H54 (cell line): ENCODE results near the gene IFT172.
"Not testable (repeated sequence)": the region's sequence is repeated elsewhere in the genome, so short reads cannot be mapped to it uniquely, and the experiment has no call there.

Experiments
- DNase-seq: peaks from one replicate; pipeline ENCODE4 v3.0.0; 2011; ENCODE audit warnings: low spot score, mixed read lengths; ENCODE audit not compliant: insufficient read length
- FAIRE-seq: peaks from 3 replicates; lab custom pipeline; 2011; peaks lifted over from hg19 to GRCh38; lab: Jason Lieb, UNC
- POLR2A ChIP-seq: IDR thresholded peaks from 2 replicates; pipeline ENCODE4 v1.6.1; 2011; ENCODE audit warnings: low read depth, mild to moderate bottlenecking, low read length

The IFT172 gene, protein sequence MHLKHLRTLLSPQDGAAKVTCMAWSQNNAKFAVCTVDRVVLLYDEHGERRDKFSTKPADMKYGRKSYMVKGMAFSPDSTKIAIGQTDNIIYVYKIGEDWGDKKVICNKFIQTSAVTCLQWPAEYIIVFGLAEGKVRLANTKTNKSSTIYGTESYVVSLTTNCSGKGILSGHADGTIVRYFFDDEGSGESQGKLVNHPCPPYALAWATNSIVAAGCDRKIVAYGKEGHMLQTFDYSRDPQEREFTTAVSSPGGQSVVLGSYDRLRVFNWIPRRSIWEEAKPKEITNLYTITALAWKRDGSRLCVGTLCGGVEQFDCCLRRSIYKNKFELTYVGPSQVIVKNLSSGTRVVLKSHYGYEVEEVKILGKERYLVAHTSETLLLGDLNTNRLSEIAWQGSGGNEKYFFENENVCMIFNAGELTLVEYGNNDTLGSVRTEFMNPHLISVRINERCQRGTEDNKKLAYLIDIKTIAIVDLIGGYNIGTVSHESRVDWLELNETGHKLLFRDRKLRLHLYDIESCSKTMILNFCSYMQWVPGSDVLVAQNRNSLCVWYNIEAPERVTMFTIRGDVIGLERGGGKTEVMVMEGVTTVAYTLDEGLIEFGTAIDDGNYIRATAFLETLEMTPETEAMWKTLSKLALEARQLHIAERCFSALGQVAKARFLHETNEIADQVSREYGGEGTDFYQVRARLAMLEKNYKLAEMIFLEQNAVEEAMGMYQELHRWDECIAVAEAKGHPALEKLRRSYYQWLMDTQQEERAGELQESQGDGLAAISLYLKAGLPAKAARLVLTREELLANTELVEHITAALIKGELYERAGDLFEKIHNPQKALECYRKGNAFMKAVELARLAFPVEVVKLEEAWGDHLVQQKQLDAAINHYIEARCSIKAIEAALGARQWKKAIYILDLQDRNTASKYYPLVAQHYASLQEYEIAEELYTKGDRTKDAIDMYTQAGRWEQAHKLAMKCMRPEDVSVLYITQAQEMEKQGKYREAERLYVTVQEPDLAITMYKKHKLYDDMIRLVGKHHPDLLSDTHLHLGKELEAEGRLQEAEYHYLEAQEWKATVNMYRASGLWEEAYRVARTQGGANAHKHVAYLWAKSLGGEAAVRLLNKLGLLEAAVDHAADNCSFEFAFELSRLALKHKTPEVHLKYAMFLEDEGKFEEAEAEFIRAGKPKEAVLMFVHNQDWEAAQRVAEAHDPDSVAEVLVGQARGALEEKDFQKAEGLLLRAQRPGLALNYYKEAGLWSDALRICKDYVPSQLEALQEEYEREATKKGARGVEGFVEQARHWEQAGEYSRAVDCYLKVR (N-terminal part only)

DNA sequence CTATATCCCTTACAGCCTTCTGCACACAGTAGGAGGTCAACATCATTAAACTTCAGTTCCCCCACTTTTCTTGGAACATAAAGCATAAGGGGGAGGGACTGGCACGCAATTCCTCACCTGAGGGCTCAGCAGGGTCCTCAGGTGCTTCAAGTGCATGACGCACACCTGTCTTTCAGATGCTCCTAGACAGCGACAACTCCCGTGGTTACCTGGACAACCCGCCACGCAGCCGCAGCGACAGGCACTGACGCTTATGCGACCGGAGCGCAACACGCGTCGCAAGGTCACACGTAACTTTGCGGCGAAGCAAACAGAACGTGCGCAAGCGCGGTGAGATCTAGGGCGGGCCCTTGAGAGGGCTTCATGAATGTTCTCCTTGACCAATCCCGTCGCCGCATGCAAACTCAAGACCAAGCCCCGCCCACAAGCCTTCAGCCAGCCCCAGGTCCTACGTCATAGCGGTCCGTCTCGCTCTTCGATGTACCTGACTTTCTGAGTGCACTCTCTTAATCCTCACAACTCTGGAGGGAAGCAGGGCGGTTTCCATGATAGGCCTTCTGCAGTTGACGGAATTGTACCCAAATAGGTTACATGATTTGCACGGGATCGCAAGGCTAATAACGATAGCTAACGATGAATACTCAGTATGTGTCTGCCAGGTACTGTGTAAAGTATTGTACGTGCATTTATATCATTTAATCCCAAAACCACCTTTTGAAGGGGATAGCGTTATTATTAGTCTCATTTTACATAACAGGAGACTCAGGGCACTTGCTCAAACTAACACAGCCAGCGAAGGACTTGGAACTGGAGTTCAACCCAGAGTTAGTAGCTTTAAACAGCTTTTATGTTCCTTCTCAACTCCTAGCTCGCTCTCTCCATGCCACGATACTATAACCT is at the start of gene IFT172:
Gene IFT172 (minus strand): TSS at position 246 of the 900 bp plus-strand sequence. CDS start 90 bp downstream, at position 156.
- peak; percentile 72 for TF ChIP-seq POLR2A
- FAIRE-seq (peak; percentile 96), DNase-seq (peak; percentile 95)

DNA sequence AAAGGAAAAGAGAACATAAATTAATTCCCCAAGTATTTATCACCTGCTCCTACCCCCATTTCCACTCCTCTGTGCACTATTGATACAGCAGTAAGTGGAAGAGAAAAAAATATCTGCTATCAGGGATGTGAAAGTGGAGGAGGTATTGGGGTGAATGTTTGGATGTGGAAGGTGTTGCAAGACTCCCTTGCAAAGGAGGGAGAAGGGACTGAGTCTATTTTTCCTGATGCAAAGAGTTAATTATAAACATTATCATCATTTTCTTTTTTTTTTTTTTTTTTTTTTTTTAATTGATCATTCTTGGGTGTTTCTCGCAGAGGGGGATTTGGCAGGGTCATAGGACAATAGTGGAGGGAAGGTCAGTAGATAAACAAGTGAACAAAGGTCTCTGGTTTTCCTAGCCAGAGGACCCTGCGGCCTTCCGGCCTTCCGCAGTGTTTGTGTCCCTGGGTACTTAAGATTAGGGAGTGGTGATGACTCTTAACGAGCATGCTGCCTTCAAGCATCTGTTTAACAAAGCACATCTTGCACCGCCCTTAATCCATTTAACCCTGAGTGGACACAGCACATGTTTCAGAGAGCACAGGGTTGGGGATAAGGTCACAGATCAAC is 49.4 kb upstream of the IFT172 start:
- DNase-seq, FAIRE-seq: not testable (repeated sequence)

DNA sequence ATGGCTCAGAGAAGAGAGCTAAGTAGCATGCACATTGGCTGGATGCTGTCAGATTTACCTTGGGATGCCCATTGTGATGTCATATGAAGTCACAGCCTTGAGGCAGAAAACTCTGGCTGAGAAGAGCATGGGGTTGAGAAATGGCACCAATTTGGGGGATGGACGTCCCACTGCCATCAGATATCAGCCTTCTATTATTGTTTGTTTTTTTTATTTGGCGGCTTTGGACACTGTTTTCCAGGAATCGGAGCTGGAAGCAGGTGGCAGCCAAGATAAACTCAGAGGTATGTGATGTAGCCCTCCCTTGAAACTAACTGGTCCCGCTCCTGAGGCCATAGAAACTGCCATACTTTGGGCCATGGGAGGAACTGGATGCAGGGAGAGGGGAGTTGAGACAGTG is 47.7 kb upstream of the IFT172 start:
- FAIRE-seq: no peak

DNA sequence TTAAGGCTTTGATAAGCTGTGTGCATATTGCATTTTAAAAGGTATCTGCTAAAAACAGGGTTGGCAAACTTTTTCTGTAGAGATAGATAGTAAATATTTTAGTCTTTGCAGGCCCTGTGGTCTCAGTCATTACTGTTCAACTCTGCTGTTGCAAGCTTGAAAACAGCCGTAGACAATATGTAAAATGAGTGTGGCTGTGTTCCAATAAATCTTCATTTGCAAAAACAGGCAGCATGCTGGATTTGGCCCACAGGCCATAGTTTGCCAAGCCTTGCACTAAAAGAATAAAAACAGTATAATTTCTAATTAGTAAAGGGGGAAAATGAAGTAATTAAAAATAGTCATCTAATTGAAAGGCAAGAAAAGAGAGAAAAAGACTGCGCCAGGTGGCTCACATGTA is 42.4 kb upstream of the IFT172 start:
- TF ChIP-seq POLR2A: no peak
- DNase-seq (no peak), FAIRE-seq (no peak)

More for the DNA sequence above, 47.7 kb upstream of the IFT172 start:
- TF ChIP-seq POLR2A: no peak
- no peak for DNase-seq

DNA sequence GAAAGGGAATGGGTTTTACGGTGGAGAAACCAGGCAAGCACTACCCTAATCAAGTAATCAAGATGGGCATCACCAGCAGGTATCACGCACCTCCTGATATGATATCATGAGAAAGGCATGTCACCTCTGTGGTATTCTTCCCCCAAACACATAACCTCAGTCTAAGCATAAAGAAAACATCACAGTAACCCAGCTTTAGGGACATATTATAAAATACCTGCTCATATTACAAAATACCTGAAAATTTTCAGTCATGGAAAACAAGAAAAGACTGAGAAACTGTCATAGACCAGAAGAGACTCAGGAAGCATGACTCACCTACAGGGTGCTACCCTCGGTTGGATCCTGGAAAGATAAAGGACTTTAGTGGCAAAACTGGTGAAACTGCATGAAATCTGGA is 37.6 kb upstream of the IFT172 start:
- TF ChIP-seq POLR2A: no peak
- DNase-seq: no peak
- FAIRE-seq: peak; percentile 60

DNA sequence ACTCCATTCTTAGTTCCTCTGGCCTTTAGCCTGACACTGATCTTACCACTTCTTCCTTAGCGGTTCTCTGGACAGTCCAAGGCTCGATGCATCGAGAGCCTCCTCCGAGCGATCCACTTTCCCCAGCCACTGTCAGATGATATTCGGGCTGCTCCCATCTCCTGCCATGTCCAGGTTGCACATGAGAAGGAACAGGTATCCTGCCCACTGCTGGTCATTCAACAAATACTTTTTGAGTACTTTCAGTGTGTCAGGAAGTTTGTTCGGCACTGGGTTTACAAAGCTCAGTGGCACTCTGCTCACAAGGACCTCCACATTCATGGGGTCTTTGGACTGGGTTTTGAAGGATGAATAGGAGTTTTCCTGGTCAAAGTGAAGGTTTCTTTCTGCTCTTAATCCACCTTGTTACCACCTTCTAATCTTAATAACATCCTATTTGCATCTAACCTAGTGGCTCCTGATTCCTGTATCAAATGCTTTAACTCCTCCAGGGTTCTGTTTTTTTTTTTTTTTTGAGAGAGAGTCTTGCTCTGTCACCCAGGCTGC is 32.9 kb upstream of the IFT172 start:
- DNase-seq (no peak), FAIRE-seq (no peak)
- TF ChIP-seq POLR2A: no peak

DNA sequence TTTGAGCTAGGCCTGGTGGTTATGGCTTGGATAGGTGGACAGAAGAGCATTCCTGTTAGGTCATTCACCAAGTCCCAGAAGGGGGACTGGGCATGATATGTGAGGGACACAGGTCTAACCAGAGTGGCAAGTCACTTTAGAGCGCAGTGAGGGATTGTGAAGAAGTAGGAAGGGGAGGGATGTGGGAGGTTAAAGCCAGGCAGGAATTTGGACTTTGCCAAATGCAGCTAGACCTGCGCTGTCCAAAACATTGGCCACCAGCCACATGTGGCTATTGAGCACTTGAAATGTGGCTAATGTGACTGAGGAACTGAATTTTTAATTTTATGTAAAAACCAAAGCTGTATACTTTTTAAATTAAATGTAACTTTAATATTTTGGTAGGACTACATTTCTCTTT is 30.8 kb upstream of the IFT172 start:
- no peak for TF ChIP-seq POLR2A
- FAIRE-seq (no peak), DNase-seq (no peak)

DNA sequence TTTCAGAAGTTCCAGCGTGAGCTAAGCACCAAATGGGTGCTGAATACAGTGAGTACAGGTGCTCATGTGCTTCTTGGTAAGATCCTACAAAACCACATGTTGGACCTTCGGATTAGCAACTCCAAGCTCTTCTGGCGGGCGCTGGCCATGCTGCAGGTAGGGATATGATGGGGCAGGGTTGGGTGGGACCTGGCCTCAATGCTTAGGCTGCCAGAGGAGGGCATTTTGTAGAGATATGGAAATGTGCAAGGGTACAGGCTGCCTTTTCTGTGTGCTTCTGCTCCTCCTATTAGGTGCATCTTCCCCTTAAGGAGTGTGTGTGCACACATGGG is 29.2 kb upstream of the IFT172 start:
- TF ChIP-seq POLR2A: no peak
- FAIRE-seq (no peak), DNase-seq (no peak)

DNA sequence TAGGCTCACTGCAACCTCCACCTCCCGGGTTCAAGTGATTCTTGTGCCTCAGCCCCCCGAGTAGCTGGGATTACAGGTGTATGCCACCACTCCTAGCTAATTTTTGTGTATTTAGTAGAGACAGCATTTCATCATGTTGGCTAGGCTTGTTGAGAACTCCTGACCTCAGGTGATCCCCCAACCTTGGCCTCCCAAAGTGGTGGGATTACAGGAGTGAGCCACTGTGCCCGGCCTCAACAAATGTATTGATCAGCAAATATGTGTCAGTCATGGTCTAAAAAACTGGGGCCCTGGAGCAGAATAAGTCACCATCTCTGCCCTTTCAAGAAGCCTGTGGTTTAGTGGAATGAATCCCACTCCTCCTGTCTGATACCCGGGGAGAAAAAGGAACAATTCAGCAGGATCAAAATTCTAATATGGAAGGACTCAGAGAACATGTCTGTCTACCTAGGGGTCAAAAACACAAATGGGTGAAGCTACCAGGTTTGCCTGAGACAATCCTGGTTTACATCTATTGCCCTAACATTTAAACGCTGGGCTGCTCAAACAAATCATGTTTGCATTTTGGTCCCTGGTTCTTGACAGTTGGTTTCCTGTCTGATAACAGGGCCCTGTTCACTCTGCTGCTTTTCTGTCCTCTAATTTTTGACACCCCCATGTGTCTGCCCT is 28.7 kb upstream of the IFT172 start:
- no peak for FAIRE-seq
- no peak for DNase-seq
- no peak for TF ChIP-seq POLR2A

DNA sequence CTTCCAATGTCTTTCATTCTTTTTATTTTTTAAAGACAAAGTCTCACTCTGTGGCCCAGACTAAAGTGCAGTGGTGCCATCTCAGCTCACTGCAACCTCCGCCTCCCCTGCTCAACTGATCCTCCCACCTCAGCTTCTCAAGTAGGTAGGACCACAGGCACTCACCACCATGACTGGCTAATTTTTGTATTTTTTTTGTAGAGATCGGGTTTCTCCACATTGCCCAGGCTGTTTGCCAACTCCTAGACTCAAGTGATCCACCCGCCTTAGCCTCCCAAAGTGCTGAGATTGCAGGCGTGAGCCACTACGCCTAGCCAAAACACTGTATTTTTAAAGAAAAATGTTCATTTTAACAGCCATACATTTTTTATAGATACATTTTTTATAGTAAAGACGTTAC is 19.8 kb upstream of the IFT172 start:
- FAIRE-seq (no peak), DNase-seq (no peak)
- TF ChIP-seq POLR2A: no peak

DNA sequence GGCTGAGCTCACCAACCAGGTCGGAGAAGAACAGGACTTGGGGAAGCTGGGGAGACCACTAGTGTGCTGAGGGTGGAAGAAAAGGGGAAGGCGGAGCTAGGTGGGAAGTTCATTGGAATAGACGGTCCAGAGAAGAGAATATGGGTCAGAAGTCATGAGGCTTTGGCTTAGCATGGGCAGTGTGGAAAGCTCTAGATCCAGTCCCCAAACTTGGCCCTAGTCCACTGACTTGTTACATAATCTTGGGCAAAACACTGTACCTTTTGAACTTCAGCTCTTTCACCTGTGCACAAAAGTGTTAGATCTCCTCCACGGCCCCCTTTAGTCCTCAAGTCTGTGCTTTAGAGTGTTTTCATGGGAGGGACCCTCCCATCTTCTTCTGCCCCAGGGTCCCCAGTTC is 17.8 kb upstream of the IFT172 start:
- no peak for TF ChIP-seq POLR2A
- no peak for FAIRE-seq

DNA sequence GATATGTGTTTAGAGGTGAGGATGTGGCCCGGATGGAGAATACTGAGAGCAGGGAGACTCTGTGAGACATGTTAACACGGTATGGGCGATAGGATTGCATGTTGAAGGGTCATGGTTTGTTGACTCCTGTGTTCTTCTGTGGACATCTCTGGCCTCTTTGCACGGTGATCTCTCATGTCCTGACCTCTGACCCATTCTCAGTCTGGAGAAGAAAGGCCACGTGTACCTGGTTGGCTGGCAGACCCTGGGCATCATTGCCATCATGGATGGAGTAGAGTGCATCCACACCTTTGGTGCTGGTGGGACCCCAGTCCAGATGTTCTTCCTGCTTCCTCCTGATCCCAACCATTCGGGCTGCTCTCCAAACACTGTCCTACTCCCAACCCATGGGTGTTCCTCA is 17.0 kb upstream of the IFT172 start:
- FAIRE-seq: no peak
- no peak for DNase-seq
- TF ChIP-seq POLR2A: no peak

More for the DNA sequence above, 17.8 kb upstream of the IFT172 start:
- no peak for DNase-seq
